OCI-LY3 (cell line): ENCODE measurements around the gene ATP8A2.

Source experiments
- H2AFZ ChIP-seq: fragments of 200-600, 300-600 bp; shearing (Covaris generic); 2 replicates; pipeline ENCODE4 v1.6.0; 2014; ENCODE audit warnings: antibody characterized with exemption, low read depth, low read length
- H3K27ac ChIP-seq: fragments of 200-600, 300-600 bp; sonication (generic); 2 replicates; pipeline ENCODE4 v1.5.1; 2014; ENCODE audit warnings: mild to moderate bottlenecking, low read length, moderate library complexity, mixed read lengths
- H3K27me3 ChIP-seq: fragments of 200-600, 300-600 bp; sonication (generic); 2 replicates; pipeline ENCODE4 v1.6.1; 2014; ENCODE audit warnings: low read depth, low read length, mixed read lengths
- H3K36me3 ChIP-seq: fragments of 200-600, 300-600 bp; sonication (generic); replicated peaks from 2 replicates; pipeline ENCODE3; 2014; ENCODE audit warnings: low read depth, low read length, mixed read lengths
- H3K4me1 ChIP-seq: fragments of 300-600, 200-600 bp; sonication (generic); 2 replicates; pipeline ENCODE4 v1.6.1; 2014; ENCODE audit warnings: low read length, mixed read lengths
- H3K4me2 ChIP-seq: fragments of 200-600, 300-600 bp; sonication (generic); 2 replicates; pipeline ENCODE4 v1.6.1; 2014; ENCODE audit warnings: low read length, mixed read lengths
- H3K4me3 ChIP-seq: fragments of 300-600, 200-600 bp; sonication (generic); 2 replicates; pipeline ENCODE4 v1.5.1; 2014; ENCODE audit warnings: antibody characterized with exemption, mild to moderate bottlenecking, low read length, moderate library complexity
- H3K79me2 ChIP-seq: fragments of 300-600, 200-600 bp; shearing (Covaris generic); 2 replicates; pipeline ENCODE4 v1.6.1; 2014; ENCODE audit warnings: mild to moderate bottlenecking, low read length, mixed read lengths
- H3K9ac ChIP-seq: fragments of 300-600, 200-600 bp; shearing (Covaris generic); 2 replicates; pipeline ENCODE4 v1.6.0; 2014; ENCODE audit warnings: mild to moderate bottlenecking, low read length, moderate library complexity
- H3K9me3 ChIP-seq: fragments of 200-600, 300-600 bp; shearing (Covaris generic); 2 replicates; pipeline ENCODE4 v1.6.1; 2014; ENCODE audit warnings: low read length, mixed read lengths; ENCODE audit not compliant: insufficient read depth
- H4K20me1 ChIP-seq: fragments of 200-600, 300-600 bp; sonication (generic); 2 replicates; pipeline ENCODE4 v1.6.1; 2016; ENCODE audit warnings: low read length, mixed read lengths; ENCODE audit not compliant: insufficient read depth
- EZH2phosphoT487 ChIP-seq: fragments of 200-600 bp; shearing (Covaris generic); IDR thresholded peaks from 2 replicates; pipeline ENCODE4 v1.6.1; 2018; ENCODE audit warnings: antibody characterized with exemption, mixed run types, low read depth
- TF ChIP-seq, protein P1 (sequence below): fragments of 200-600, 300-600 bp; sonication (generic); IDR thresholded peaks from 2 replicates; pipeline ENCODE4 v1.5.1; 2014; ENCODE audit warnings: antibody characterized with exemption, low read length, low read depth

Gene ATP8A2

DNA sequence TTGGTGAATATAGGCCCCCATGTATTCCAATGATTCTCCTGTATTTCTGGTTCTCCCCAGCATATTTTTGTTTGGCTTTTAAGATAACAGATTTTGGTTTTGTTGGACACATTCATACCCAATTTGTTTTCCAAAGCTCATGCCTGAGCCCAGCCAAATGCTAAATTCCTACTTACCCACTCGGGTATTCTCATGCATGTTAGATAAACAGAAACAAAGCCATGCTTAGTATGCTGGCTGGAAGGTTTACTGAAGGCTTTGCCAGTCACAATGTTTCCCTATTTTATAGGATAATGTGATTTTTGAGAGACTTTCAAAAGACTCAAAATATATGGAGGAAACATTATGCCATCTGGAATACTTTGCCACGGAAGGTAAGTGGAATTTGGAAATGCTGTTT, 206.8 kb downstream of the ATP8A2 start:
- peaks cover 49% of the 10 kb centered on the region for H3K27me3 ChIP-seq
- H3K4me1 ChIP-seq, result peaks cover 5% of the 10 kb centered on the region; the same call in 1 of the 2 replicates
- H3K36me3 ChIP-seq, result no peaks in the 10 kb centered on the region
- H3K27ac ChIP-seq, result no peak overlapping the region
- H3K4me3 ChIP-seq, result no peak overlapping the region
- TF ChIP-seq EZH2phosphoT487, result no peak
- TF ChIP-seq, protein P1, sequence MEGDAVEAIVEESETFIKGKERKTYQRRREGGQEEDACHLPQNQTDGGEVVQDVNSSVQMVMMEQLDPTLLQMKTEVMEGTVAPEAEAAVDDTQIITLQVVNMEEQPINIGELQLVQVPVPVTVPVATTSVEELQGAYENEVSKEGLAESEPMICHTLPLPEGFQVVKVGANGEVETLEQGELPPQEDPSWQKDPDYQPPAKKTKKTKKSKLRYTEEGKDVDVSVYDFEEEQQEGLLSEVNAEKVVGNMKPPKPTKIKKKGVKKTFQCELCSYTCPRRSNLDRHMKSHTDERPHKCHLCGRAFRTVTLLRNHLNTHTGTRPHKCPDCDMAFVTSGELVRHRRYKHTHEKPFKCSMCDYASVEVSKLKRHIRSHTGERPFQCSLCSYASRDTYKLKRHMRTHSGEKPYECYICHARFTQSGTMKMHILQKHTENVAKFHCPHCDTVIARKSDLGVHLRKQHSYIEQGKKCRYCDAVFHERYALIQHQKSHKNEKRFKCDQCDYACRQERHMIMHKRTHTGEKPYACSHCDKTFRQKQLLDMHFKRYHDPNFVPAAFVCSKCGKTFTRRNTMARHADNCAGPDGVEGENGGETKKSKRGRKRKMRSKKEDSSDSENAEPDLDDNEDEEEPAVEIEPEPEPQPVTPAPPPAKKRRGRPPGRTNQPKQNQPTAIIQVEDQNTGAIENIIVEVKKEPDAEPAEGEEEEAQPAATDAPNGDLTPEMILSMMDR, result no peak
- no peak overlapping the region for H3K4me2 ChIP-seq
- no peaks in the 10 kb centered on the region for H3K9me3 ChIP-seq
- H2AFZ ChIP-seq, result no peak overlapping the region
- no peak overlapping the region for H3K9ac ChIP-seq
- H3K79me2 ChIP-seq, result no peaks in the 10 kb centered on the region
- no peaks in the 10 kb centered on the region for H4K20me1 ChIP-seq

DNA sequence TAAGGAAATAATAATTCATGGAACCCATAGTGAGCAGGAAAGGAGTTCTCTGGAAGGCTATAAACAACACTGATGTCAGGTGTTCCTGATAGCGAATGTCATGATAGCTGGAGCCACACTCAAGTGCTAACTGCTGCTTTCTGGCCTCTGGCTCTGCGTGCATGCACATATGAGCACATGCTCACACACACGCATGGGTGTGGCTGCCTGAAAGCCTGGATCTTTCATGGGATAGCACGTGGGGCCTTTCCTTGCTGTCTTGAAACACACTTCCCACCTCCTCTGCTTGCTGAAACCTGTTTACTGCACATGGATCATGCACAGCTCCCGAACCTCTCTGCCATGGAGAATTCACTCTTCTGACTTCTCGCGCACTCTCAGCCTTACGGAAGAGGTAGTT, 207.4 kb downstream of the ATP8A2 start:
- H3K79me2 ChIP-seq, result no peaks in the 10 kb centered on the region
- H2AFZ ChIP-seq, result no peak overlapping the region
- no peaks in the 10 kb centered on the region for H3K36me3 ChIP-seq
- TF ChIP-seq, protein P1, result no peak
- TF ChIP-seq EZH2phosphoT487, result no peak
- H3K9ac ChIP-seq, result no peak overlapping the region
- no peak overlapping the region for H3K4me3 ChIP-seq
- no peak overlapping the region for H3K27ac ChIP-seq
- H3K27me3 ChIP-seq, result peaks cover 47% of the 10 kb centered on the region
- H3K4me1 ChIP-seq, result peaks cover 5% of the 10 kb centered on the region; the same call in 1 of the 2 replicates
- no peaks in the 10 kb centered on the region for H3K9me3 ChIP-seq
- H3K4me2 ChIP-seq, result no peak overlapping the region
- no peaks in the 10 kb centered on the region for H4K20me1 ChIP-seq

GRCh38 chr13:25581351-25581750, 209.6 kb downstream of the ATP8A2 start:
- H3K4me3 ChIP-seq, result no peak overlapping the region
- H3K4me1 ChIP-seq, result no peaks in the 10 kb centered on the region
- no peak overlapping the region for H3K9ac ChIP-seq
- no peak overlapping the region for H3K27ac ChIP-seq
- H3K9me3 ChIP-seq, result no peaks in the 10 kb centered on the region
- H3K36me3 ChIP-seq, result no peaks in the 10 kb centered on the region
- no peak overlapping the region for H3K4me2 ChIP-seq
- no peaks in the 10 kb centered on the region for H4K20me1 ChIP-seq
- no peak overlapping the region for H2AFZ ChIP-seq
- peaks cover 40% of the 10 kb centered on the region for H3K27me3 ChIP-seq
- no peaks in the 10 kb centered on the region for H3K79me2 ChIP-seq
- TF ChIP-seq EZH2phosphoT487, result no peak
- TF ChIP-seq, protein P1, result no peak

DNA sequence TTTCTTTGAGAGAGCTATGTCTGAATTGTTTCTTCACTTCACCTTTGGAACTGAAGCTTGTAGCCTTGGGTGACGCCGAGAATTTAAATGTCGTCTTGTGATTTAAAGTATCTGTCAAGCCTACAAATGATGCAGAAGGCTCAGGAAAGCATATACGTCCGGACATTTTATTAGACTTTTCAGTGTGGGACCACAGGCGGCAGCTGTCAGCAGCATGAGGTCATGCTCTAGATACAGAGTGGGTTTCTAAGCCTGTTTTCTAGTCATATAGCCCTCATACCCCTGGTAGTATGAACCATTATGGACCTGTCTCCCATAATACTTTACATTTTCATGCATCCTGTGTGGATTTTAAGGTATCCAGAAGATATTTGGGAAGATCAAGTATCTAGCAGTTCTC, 212.3 kb downstream of the ATP8A2 start:
- Histone ChIP-seq H3K9me3 (no peaks in the 10 kb centered on the region), H3K4me3 (no peak overlapping the region), H3K9ac (no peak overlapping the region), H4K20me1 (no peaks in the 10 kb centered on the region), H3K27me3 (peaks cover 37% of the 10 kb centered on the region), H3K79me2 (no peaks in the 10 kb centered on the region), H3K4me2 (no peak overlapping the region), H3K36me3 (no peaks in the 10 kb centered on the region), H3K27ac (no peak overlapping the region), H2AFZ (no peak overlapping the region), H3K4me1 (no peaks in the 10 kb centered on the region)
- no peak for TF ChIP-seq EZH2phosphoT487
- TF ChIP-seq, protein P1, result no peak
